HepG2 (cell line): ENCODE results near the gene SPECC1L. TPM values are rescaled to one million over a fixed set of nuclear protein-coding genes. Genes with fewer than 3 reads are reported as not detected.

ENCODE experiments used
- AHR ChIP-seq: IDR thresholded peaks from 2 replicates; pipeline ENCODE4 v1.6.1; 2018; ENCODE audit warnings: missing genetic modification reagents, missing compliant biosample characterization
- BCLAF1 ChIP-seq: fragments of 450-650 bp; IDR thresholded peaks from 2 replicates; pipeline ENCODE4 v1.6.1; 2017; ENCODE audit warnings: mild to moderate bottlenecking
- CAMTA2 ChIP-seq: sonication (generic); formaldehyde crosslinking; IDR thresholded peaks from 2 replicates; pipeline ENCODE4 v1.4.0; 2020; ENCODE audit warnings: mild to moderate bottlenecking, missing genetic modification reagents, borderline replicate concordance
- DRAP1 ChIP-seq: IDR thresholded peaks from 2 replicates; pipeline ENCODE4 v1.6.1; 2016; ENCODE audit warnings: missing genetic modification reagents, missing compliant biosample characterization
- FOXK2 ChIP-seq: fragments of 450-650 bp; IDR thresholded peaks from 2 replicates; pipeline ENCODE4 v1.6.1; 2016
- HNF4G ChIP-seq, 2 experiments: sonication (generic) in 1 of 2; formaldehyde crosslinking in 1 of 2; IDR thresholded peaks; 2 replicates each; pipeline versions ENCODE4 v1.4.0 to v1.6.1; 2011 to 2020; ENCODE audit warnings: borderline replicate concordance in 2 of 2, low read depth in 2 of 2, mild to moderate bottlenecking in 2 of 2, low read length in 1 of 2, missing genetic modification reagents in 1 of 2, moderate library complexity in 1 of 2
- HNRNPLL ChIP-seq: fragments of 200-400 bp; formaldehyde crosslinking; IDR thresholded peaks from 2 replicates; pipeline ENCODE4 v1.6.1; 2017; ENCODE audit warnings: mild to moderate bottlenecking, low read depth, low read length; ENCODE audit not compliant: poor library complexity, severe bottlenecking
- MBNL3 ChIP-seq: fragments of 250-450 bp; sonication (Bioruptor Pico); conservative IDR thresholded peaks from 2 replicates; pipeline ENCODE4 v1.8.0; 2022; ENCODE audit warnings: mild to moderate bottlenecking, inconsistent platforms
- MIXL1 ChIP-seq: IDR thresholded peaks from 2 replicates; pipeline ENCODE4 v1.6.1; 2016
- PAF1 ChIP-seq: IDR thresholded peaks from 2 replicates; pipeline ENCODE4 v1.6.1; 2016; ENCODE audit warnings: missing genetic modification reagents, missing compliant biosample characterization
- PHF20 ChIP-seq: sonication (generic); formaldehyde crosslinking; IDR thresholded peaks from 2 replicates; pipeline ENCODE4 v1.5.0; 2020; ENCODE audit warnings: mild to moderate bottlenecking, missing genetic modification reagents
- RARA ChIP-seq: IDR thresholded peaks from 2 replicates; pipeline ENCODE4 v1.6.1; 2016; ENCODE audit warnings: missing genetic modification reagents, missing compliant biosample characterization
- RNF219 ChIP-seq: sonication (generic); formaldehyde crosslinking; IDR thresholded peaks from 2 replicates; pipeline ENCODE4 v1.5.0; 2020; ENCODE audit warnings: mild to moderate bottlenecking, missing genetic modification reagents
- SPEN ChIP-seq: sonication (generic); formaldehyde crosslinking; IDR thresholded peaks from 2 replicates; pipeline ENCODE4 v1.5.1; 2020; ENCODE audit warnings: low read depth, mild to moderate bottlenecking, missing genetic modification reagents
- SRSF1 ChIP-seq: fragments of 200-400 bp; formaldehyde crosslinking; optimal IDR thresholded peaks from 2 replicates; pipeline ENCODE3; 2017; ENCODE audit warnings: mild to moderate bottlenecking, low read depth, low read length, moderate library complexity
- YEATS2 ChIP-seq: sonication (generic); formaldehyde crosslinking; IDR thresholded peaks from 2 replicates; pipeline ENCODE4 v1.4.0; 2020; ENCODE audit warnings: missing genetic modification reagents, borderline replicate concordance
- ZEB1 ChIP-seq: IDR thresholded peaks from 2 replicates; pipeline ENCODE4 v1.6.1; 2012; ENCODE audit warnings: mild to moderate bottlenecking, low read depth, inconsistent platforms; ENCODE audit not compliant: insufficient replicate concordance
- ZNF343 ChIP-seq: sonication (generic); formaldehyde crosslinking; IDR thresholded peaks from 2 replicates; pipeline ENCODE4 v1.4.0; 2020; ENCODE audit warnings: mild to moderate bottlenecking, missing genetic modification reagents
- ZNF414 ChIP-seq: sonication (generic); formaldehyde crosslinking; IDR thresholded peaks from 2 replicates; pipeline ENCODE4 v1.5.0; 2020; ENCODE audit warnings: missing genetic modification reagents
- ZNF576 ChIP-seq: sonication (generic); formaldehyde crosslinking; IDR thresholded peaks from 2 replicates; pipeline ENCODE4 v1.4.0; 2020; ENCODE audit warnings: mild to moderate bottlenecking, missing genetic modification reagents
- ZNF605 ChIP-seq: sonication (generic); formaldehyde crosslinking; IDR thresholded peaks from 2 replicates; pipeline ENCODE4 v1.8.0; 2022; ENCODE audit warnings: mild to moderate bottlenecking, missing genetic modification reagents
- ZNF619 ChIP-seq: sonication (generic); formaldehyde crosslinking; IDR thresholded peaks from 2 replicates; pipeline ENCODE4 v1.4.0; 2020; ENCODE audit warnings: mild to moderate bottlenecking, missing genetic modification reagents
- ZNF879 ChIP-seq: sonication (generic); formaldehyde crosslinking; IDR thresholded peaks from 2 replicates; pipeline ENCODE4 v1.8.1; 2023; ENCODE audit warnings: missing genetic modification reagents
- ZSCAN25 ChIP-seq: sonication (generic); formaldehyde crosslinking; IDR thresholded peaks from 2 replicates; pipeline ENCODE4 v1.8.0; 2022; ENCODE audit warnings: mild to moderate bottlenecking, missing genetic modification reagents
- polyA plus RNA-seq, 8 experiments: library from polyadenylated mRNA; depleted of rRNA in 3 of 8; stranded (reverse) in 7 of 8; unstranded in 1 of 8; fragments of >200 nt; fragmentation: Illumina TruSeq in 4 of 8; extraction: Trizol in 4 of 8; gene quantifications; 2 replicates each; pipeline versions ENCODE4 v1.2.1 to v1.2.3, GENCODE V29; 2011 to 2016; ENCODE audit warnings: low read depth in 4 of 8, missing spikeins in 1 of 8, mixed read lengths in 1 of 8; ENCODE audit not compliant: insufficient read depth in 1 of 8
- total RNA-seq, 5 experiments: library from RNA; depleted of rRNA; stranded (reverse); fragments of >200 nt; fragmentation: Illumina TruSeq; extraction: Trizol; gene quantifications; 2 replicates each; pipeline ENCODE4 v1.2.3, GENCODE V29; 2016; ENCODE audit warnings: low read depth in 1 of 5

Gene SPECC1L
- total and polyA plus RNA-seq, 2 of the 13 experiments (the other 11 are each of a cell fraction or from before 2014, with no cell fraction given), result 14.1 to 30.3 TPM

GRCh38 chr22:24420072-24420976 lies 149.7 kb downstream of the SPECC1L start (continued):
- TF ChIP-seq DRAP1 (CRISPR knock-in tag), result no peak
- TF ChIP-seq PAF1 (CRISPR knock-in tag), result no peak
- no peak for TF ChIP-seq SRSF1
- TF ChIP-seq HNRNPLL, result no peak
- no peak for TF ChIP-seq CAMTA2 (CRISPR knock-in tag)
- no peak for TF ChIP-seq YEATS2 (CRISPR knock-in tag)
- TF ChIP-seq ZNF576 (CRISPR knock-in tag), result no peak
- no peak for TF ChIP-seq AHR (CRISPR knock-in tag)
- no peak for TF ChIP-seq BCLAF1
- TF ChIP-seq SPEN, result peak; percentile 40; the same call in 1 of the 2 replicates
- no peak for TF ChIP-seq ZSCAN25 (CRISPR knock-in tag)
- no peak for TF ChIP-seq MIXL1 (CRISPR knock-in tag)
- no peak for TF ChIP-seq FOXK2
- TF ChIP-seq ZNF605 (CRISPR knock-in tag), result no peak
- TF ChIP-seq ZEB1, result peak; percentile 80
- TF ChIP-seq ZNF619 (CRISPR knock-in tag), result no peak
- TF ChIP-seq ZNF879 (CRISPR knock-in tag), result peak; percentile 25; the same call in 1 of the 2 replicates
- no peak for TF ChIP-seq RNF219 (CRISPR knock-in tag)
- no peak for TF ChIP-seq PHF20 (CRISPR knock-in tag)
- 0 out of 2 replicates have a peak, but pooled peaks have one; percentile 32 for TF ChIP-seq RARA (CRISPR knock-in tag)
- TF ChIP-seq HNF4G (IDR thresholded peaks at IDR 0.05; ENCODE audit: borderline replicate concordance, low read depth, low read length), result no peak
- no peak for TF ChIP-seq HNF4G (CRISPR knock-in tag; IDR thresholded peaks at IDR 0.05; ENCODE audit: borderline replicate concordance, low read depth)
- TF ChIP-seq MBNL3, result no peak
- no peak for TF ChIP-seq ZNF414 (CRISPR knock-in tag)
- TF ChIP-seq ZNF343 (CRISPR knock-in tag), result no peak
